ENCODE results near the gene ISM1.

Gene ISM1

GRCh38 chr20:13212750-13213149, 8.3 kb upstream of the ISM1 start:
- H3K27me3 Mint-ChIP-seq, result peaks cover 54% of the 10 kb centered on the region

GRCh38 chr20:13213335-13213734, 7.7 kb upstream of the ISM1 start:
- Mint-ChIP-seq H3K36me3 (ENCODE audit: low read depth) (no peaks in the 10 kb centered on the region), H3K27me3 (peaks cover 59% of the 10 kb centered on the region), H3K9me3 (no peaks in the 10 kb centered on the region), H3K4me3 (no peak overlapping the region), H3K4me1 (ENCODE audit: low read depth) (peaks cover 10% of the 10 kb centered on the region), H3K27ac (no peak overlapping the region)

More at GRCh38 chr20:13212750-13213149, 8.3 kb upstream of the ISM1 start:
- Mint-ChIP-seq H3K27ac (no peak overlapping the region), H3K4me1 (ENCODE audit: low read depth) (peaks cover 10% of the 10 kb centered on the region), H3K9me3 (no peaks in the 10 kb centered on the region), H3K36me3 (ENCODE audit: low read depth) (no peaks in the 10 kb centered on the region), H3K4me3 (no peak overlapping the region)

GRCh38 chr20:13216533-13216932, 4.5 kb upstream of the ISM1 start:
- Mint-ChIP-seq H3K4me3 (no peak overlapping the region), H3K27me3 (peaks cover 78% of the 10 kb centered on the region), H3K4me1 (ENCODE audit: low read depth) (peaks cover 16% of the 10 kb centered on the region), H3K9me3 (no peaks in the 10 kb centered on the region), H3K27ac (no peak overlapping the region), H3K36me3 (ENCODE audit: low read depth) (no peaks in the 10 kb centered on the region)

- Mint-ChIP-seq H3K27ac (peak overlapping the region; percentile 58), H3K36me3 (ENCODE audit: low read depth) (no peaks in the 10 kb centered on the region), H3K9me3 (no peaks in the 10 kb centered on the region), H3K4me3 (peak overlapping the region; percentile 81), H3K4me1 (ENCODE audit: low read depth) (peaks cover 19% of the 10 kb centered on the region), H3K27me3 (peaks cover 63% of the 10 kb centered on the region)
These were observed 1.5 kb upstream of the ISM1 start for GRCh38 chr20:13219327-13220193.

GRCh38 chr20:13220194-13220903, 725 bp upstream of the ISM1 start:
- Mint-ChIP-seq H3K9me3 (no peaks in the 10 kb centered on the region), H3K36me3 (ENCODE audit: low read depth) (no peaks in the 10 kb centered on the region), H3K27me3 (peaks cover 57% of the 10 kb centered on the region), H3K4me1 (ENCODE audit: low read depth) (peaks cover 19% of the 10 kb centered on the region), H3K27ac (peak overlapping the region; percentile 79), H3K4me3 (peak overlapping the region; percentile 81)

GRCh38 chr20:13221313-13221672, 219 bp downstream of the ISM1 start:
- H3K9me3 Mint-ChIP-seq, result no peaks in the 10 kb centered on the region
- H3K4me3 Mint-ChIP-seq, result no peak overlapping the region
- no peaks in the 10 kb centered on the region for H3K36me3 Mint-ChIP-seq (ENCODE audit: low read depth)
- peaks cover 19% of the 10 kb centered on the region for H3K4me1 Mint-ChIP-seq (ENCODE audit: low read depth)
- H3K27me3 Mint-ChIP-seq, result peaks cover 52% of the 10 kb centered on the region
- no peak overlapping the region for H3K27ac Mint-ChIP-seq

- H3K27ac Mint-ChIP-seq, result peak overlapping the region; percentile 83
- H3K27me3 Mint-ChIP-seq, result peaks cover 50% of the 10 kb centered on the region
- H3K4me1 Mint-ChIP-seq (ENCODE audit: low read depth), result peaks cover 19% of the 10 kb centered on the region
- H3K9me3 Mint-ChIP-seq, result peaks cover 4% of the 10 kb centered on the region
- peak overlapping the region; percentile 85 for H3K4me3 Mint-ChIP-seq
- peaks cover 3% of the 10 kb centered on the region for H3K36me3 Mint-ChIP-seq (ENCODE audit: low read depth)
These were observed 722 bp downstream of the ISM1 start for GRCh38 chr20:13221673-13222318.

GRCh38 chr20:13222319-13222716, 1.2 kb downstream of the ISM1 start:
- H3K9me3 Mint-ChIP-seq, result peaks cover 4% of the 10 kb centered on the region
- peak overlapping the region; percentile 83 for H3K27ac Mint-ChIP-seq
- peaks cover 46% of the 10 kb centered on the region for H3K27me3 Mint-ChIP-seq
- H3K4me1 Mint-ChIP-seq (ENCODE audit: low read depth), result peaks cover 19% of the 10 kb centered on the region
- H3K4me3 Mint-ChIP-seq, result peak overlapping the region; percentile 85
- peaks cover 5% of the 10 kb centered on the region for H3K36me3 Mint-ChIP-seq (ENCODE audit: low read depth)

- Mint-ChIP-seq H3K36me3 (ENCODE audit: low read depth) (peaks cover 14% of the 10 kb centered on the region), H3K27me3 (peaks cover 30% of the 10 kb centered on the region), H3K4me1 (ENCODE audit: low read depth) (peaks cover 28% of the 10 kb centered on the region), H3K9me3 (peaks cover 8% of the 10 kb centered on the region), H3K27ac (no peak overlapping the region), H3K4me3 (peak overlapping the region; percentile 54)
These were observed 2.9 kb downstream of the ISM1 start for GRCh38 chr20:13223736-13224520.

GRCh38 chr20:13226367-13226766, 5.3 kb downstream of the ISM1 start:
- H3K9me3 Mint-ChIP-seq, result peaks cover 8% of the 10 kb centered on the region
- H3K27ac Mint-ChIP-seq, result no peak overlapping the region

GRCh38 chr20:13228771-13229170, 7.7 kb downstream of the ISM1 start:
- Mint-ChIP-seq H3K4me1 (ENCODE audit: low read depth) (peaks cover 47% of the 10 kb centered on the region), H3K9me3 (peaks cover 8% of the 10 kb centered on the region), H3K36me3 (ENCODE audit: low read depth) (peaks cover 14% of the 10 kb centered on the region), H3K4me3 (peak overlapping the region; percentile 65), H3K27ac (peak overlapping the region; percentile 93), H3K27me3 (peaks cover 12% of the 10 kb centered on the region)

More at GRCh38 chr20:13226367-13226766, 5.3 kb downstream of the ISM1 start:
- Mint-ChIP-seq H3K4me1 (ENCODE audit: low read depth) (peaks cover 46% of the 10 kb centered on the region), H3K36me3 (ENCODE audit: low read depth) (peaks cover 14% of the 10 kb centered on the region), H3K4me3 (no peak overlapping the region), H3K27me3 (peaks cover 18% of the 10 kb centered on the region)

GRCh38 chr20:13229538-13229937, 8.5 kb downstream of the ISM1 start:
- peaks cover 14% of the 10 kb centered on the region for H3K36me3 Mint-ChIP-seq (ENCODE audit: low read depth)
- peaks cover 8% of the 10 kb centered on the region for H3K9me3 Mint-ChIP-seq
- peak overlapping the region; percentile 93 for H3K27ac Mint-ChIP-seq
- peak overlapping the region; percentile 65 for H3K4me3 Mint-ChIP-seq
- peaks cover 6% of the 10 kb centered on the region for H3K27me3 Mint-ChIP-seq
- peaks cover 44% of the 10 kb centered on the region for H3K4me1 Mint-ChIP-seq (ENCODE audit: low read depth)

- Mint-ChIP-seq H3K4me3 (peak overlapping the region; percentile 61), H3K27ac (peak overlapping the region; percentile 93), H3K36me3 (ENCODE audit: low read depth) (peaks cover 14% of the 10 kb centered on the region)
These were observed 10.1 kb downstream of the ISM1 start for GRCh38 chr20:13231031-13231752.

GRCh38 chr20:13232999-13233398, 11.9 kb downstream of the ISM1 start:
- H3K27me3 Mint-ChIP-seq, result no peaks in the 10 kb centered on the region

More at GRCh38 chr20:13231031-13231752, 10.1 kb downstream of the ISM1 start:
- Mint-ChIP-seq H3K9me3 (peaks cover 8% of the 10 kb centered on the region), H3K4me1 (ENCODE audit: low read depth) (peaks cover 44% of the 10 kb centered on the region), H3K27me3 (peaks cover 3% of the 10 kb centered on the region)

More at GRCh38 chr20:13232999-13233398, 11.9 kb downstream of the ISM1 start:
- Mint-ChIP-seq H3K4me1 (ENCODE audit: low read depth) (peaks cover 44% of the 10 kb centered on the region), H3K36me3 (ENCODE audit: low read depth) (peaks cover 9% of the 10 kb centered on the region), H3K27ac (no peak overlapping the region), H3K4me3 (no peak overlapping the region), H3K9me3 (peaks cover 4% of the 10 kb centered on the region)
